ENCODE data around the gene COL15A1. TPM values are rescaled to one million over a fixed set of nuclear protein-coding genes. Genes with fewer than 3 reads are reported as not detected.

Gene COL15A1
- total and polyA plus RNA-seq, 2 of the 13 experiments (the other 11 are each of a cell fraction or from before 2014, with no cell fraction given): not detected

- DNase-seq (ENCODE audit: low spot score): no peak
- no peak for ATAC-seq
- Histone ChIP-seq H3K27me3 (ENCODE audit: control insufficient read depth in 1 of 2, insufficient read depth in 2 of 2, low read length in 2 of 2) (peaks cover 0 to 23% of the 10 kb centered on the region in 2 experiments; a peak in 2 of 5 replicates), H3K4me2 (ENCODE audit: low read depth, low read length) (no peak overlapping the region), H3K9me3 (ENCODE audit: low read length) (no peaks in the 10 kb centered on the region), H3K36me3 (replicated peaks in 1 of 2; ENCODE audit: control insufficient read depth in 1 of 2, insufficient read depth in 2 of 2, low read length in 2 of 2) (no peaks in the 10 kb centered on the region), H3K4me1 (ENCODE audit: insufficient read depth, low read length) (no peaks in the 10 kb centered on the region), H3K4me3 (replicated peaks in 1 of 3; ENCODE audit: insufficient read depth in 1 of 3, low read depth in 2 of 3, low read length in 3 of 3) (no peak overlapping the region), H3K9ac (ENCODE audit: insufficient read depth, low read depth, low read length) (no peak overlapping the region), H4K20me1 (ENCODE audit: insufficient read depth, low read length) (no peaks in the 10 kb centered on the region), H2AFZ (ENCODE audit: low read length) (no peak overlapping the region), H3K79me2 (ENCODE audit: insufficient read depth, low read length) (no peaks in the 10 kb centered on the region), H3K27ac (ENCODE audit: extremely low read length, insufficient read depth, low read length) (no peak overlapping the region)
- CTCF ChIA-PET (ENCODE audit: low intra/inter-chr PET ratio, low total read pairs): no interaction called here
- intact Hi-C loops (cut with micrococcal nuclease; ENCODE audit: unreplicated experiment): no loop called here
- no peak for FAIRE-seq
- in situ Hi-C loops (cut with HindIII; ENCODE audit: extremely low pct_ligation_motif_present, low pct_unique_long_range_greater_than_20kb): no loop called here
- POLR2A ChIA-PET: no interaction called here
- TF ChIP-seq SNAPC4 (CRISPR knock-in tag; IDR thresholded peaks at IDR 0.05) (no peak), KDM5B (CRISPR knock-in tag; IDR thresholded peaks at IDR 0.05; ENCODE audit: borderline replicate concordance) (no peak), ZNF30 (CRISPR knock-in tag; IDR thresholded peaks at IDR 0.05) (no peak), RARG (CRISPR knock-in tag; IDR thresholded peaks at IDR 0.05; ENCODE audit: low read depth) (no peak), PHF8 (CRISPR knock-in tag; IDR thresholded peaks at IDR 0.05) (no peak), NRL (CRISPR knock-in tag; IDR thresholded peaks at IDR 0.05; ENCODE audit: borderline replicate concordance) (no peak)
- no TSS peak for BruUV-seq (replicated peaks)
- WGBS (ENCODE audit: low lambda C conversion rate): 18% methylated on average over 6 of the region's 6 CpGs
Measured at GRCh38 chr9:99026271-99026955, 82.7 kb downstream of the COL15A1 start.
